H1 (cell line): ENCODE measurements around the gene MRPL33. TPM values are rescaled to one million over a fixed set of nuclear protein-coding genes. Genes with fewer than 3 reads are reported as not detected.

Source experiments
- CTCF ChIA-PET: fragments of 300-600 bp; sonication (Branson Sonifier 250); formaldehyde crosslinking; loops from one replicate; lab custom pipeline; 2021; ENCODE audit not compliant: partially characterized antibody; lab: Charles Lee
- POLR2A ChIA-PET: fragments of 300-600 bp; sonication (Branson Sonifier 250); formaldehyde crosslinking; loops from one replicate; lab custom pipeline; 2021; ENCODE audit warnings: inconsistent platforms; ENCODE audit not compliant: partially characterized antibody; lab: Charles Lee
- DNase-seq, 2 experiments: peaks; one replicate each; pipeline versions ENCODE4 v3.0.0 to v3.0.0-alpha.2; 2010 to 2022; ENCODE audit warnings: low spot score in 2 of 2, low read depth in 1 of 2, mixed read lengths in 1 of 2
- FAIRE-seq: peaks from 2 replicates; lab custom pipeline; 2011; peaks lifted over from hg19 to GRCh38; lab: Jason Lieb, UNC
- H2AFZ ChIP-seq: 2 replicates; pipeline ENCODE4 v1.8.1; 2012; ENCODE audit warnings: low read length, inconsistent platforms
- H2AK5ac ChIP-seq: 2 replicates; pipeline ENCODE4 v1.6.1; 2013; ENCODE audit warnings: low read depth, low read length
- H2BK120ac ChIP-seq: replicated peaks from 2 replicates; pipeline ENCODE3; 2013; ENCODE audit warnings: low read depth, low read length, inconsistent platforms
- H2BK12ac ChIP-seq: 2 replicates; pipeline ENCODE4 v1.6.1; 2013; ENCODE audit warnings: low read depth, low read length
- H2BK15ac ChIP-seq: 2 replicates; pipeline ENCODE4 v1.6.1; 2013; ENCODE audit warnings: low read length
- H2BK20ac ChIP-seq: 2 replicates; pipeline ENCODE4 v1.6.1; 2013; ENCODE audit warnings: low read length
- H2BK5ac ChIP-seq: 2 replicates; pipeline ENCODE4 v1.6.1; 2013; ENCODE audit warnings: low read depth, low read length
- H3K14ac ChIP-seq: 2 replicates; pipeline ENCODE4 v1.6.1; 2013; ENCODE audit warnings: inconsistent platforms; ENCODE audit not compliant: insufficient read length
- H3K18ac ChIP-seq: 2 replicates; pipeline ENCODE4 v1.6.1; 2013; ENCODE audit warnings: low read length; ENCODE audit errors: extremely low read depth
- H3K23ac ChIP-seq: 2 replicates; pipeline ENCODE4 v1.6.1; 2013; ENCODE audit warnings: inconsistent platforms; ENCODE audit not compliant: insufficient read length
- H3K23me2 ChIP-seq: 2 replicates; pipeline ENCODE4 v1.6.1; 2013; ENCODE audit warnings: low read depth, low read length
- H3K27ac ChIP-seq: 2 replicates; pipeline ENCODE4 v1.6.1; 2011; ENCODE audit warnings: low read depth, low read length, inconsistent platforms
- H3K27me3 ChIP-seq, 4 experiments: replicated peaks in 1 of 4; 1 replicate in 1 of 4; 2 replicates in 3 of 4; pipeline versions ENCODE4 v1.6.1 to v1.8.1; 2011 to 2013; ENCODE audit warnings: low read length in 3 of 4, mild to moderate bottlenecking in 3 of 4, inconsistent platforms in 2 of 4, mixed read lengths in 2 of 4, moderate library complexity in 1 of 4; ENCODE audit not compliant: control insufficient read depth in 3 of 4, insufficient read depth in 3 of 4; ENCODE audit errors: extremely low read depth in 1 of 4
- H3K36me3 ChIP-seq, 4 experiments: 2 replicates each; pipeline versions ENCODE4 v1.6.1 to v1.8.1; 2011 to 2013; ENCODE audit warnings: mild to moderate bottlenecking in 4 of 4, low read length in 3 of 4, moderate library complexity in 2 of 4, control low read depth in 1 of 4, inconsistent platforms in 1 of 4; ENCODE audit not compliant: insufficient read depth in 4 of 4, control insufficient read depth in 2 of 4
- H3K4ac ChIP-seq: replicated peaks from 2 replicates; pipeline ENCODE3; 2013; ENCODE audit warnings: low read length, low read depth, mixed read lengths, inconsistent platforms; ENCODE audit not compliant: insufficient read length
- H3K4me1 ChIP-seq, 4 experiments: replicated peaks in 1 of 4; 1 replicate in 1 of 4; 2 replicates in 3 of 4; pipeline versions ENCODE4 v1.6.1 to v1.8.1; 2011 to 2013; ENCODE audit warnings: low read length in 3 of 4, inconsistent platforms in 2 of 4, mixed read lengths in 1 of 4; ENCODE audit not compliant: insufficient read depth in 4 of 4, control insufficient read depth in 3 of 4
- H3K4me2 ChIP-seq, 2 experiments: 2 replicates each; pipeline versions ENCODE4 v1.6.1 to v1.8.1; 2011 to 2013; ENCODE audit warnings: low read depth in 2 of 2, low read length in 2 of 2, control low read depth in 1 of 2, inconsistent platforms in 1 of 2, mild to moderate bottlenecking in 1 of 2; ENCODE audit not compliant: insufficient read depth in 1 of 2
- H3K4me3 ChIP-seq, 4 experiments: fragments of 200-600, 300-600 bp in 1 of 4; sonication (generic), shearing (Covaris generic), sonication (Bioruptor Twin) in 1 of 4; 2 replicates each; pipeline versions ENCODE4 v1.5.1 to v1.8.1; 2011 to 2016; ENCODE audit warnings: low read length in 4 of 4, low read depth in 3 of 4, control low read depth in 2 of 4, inconsistent platforms in 2 of 4, mild to moderate bottlenecking in 2 of 4, mixed read lengths in 1 of 4, moderate library complexity in 1 of 4; ENCODE audit not compliant: insufficient read depth in 2 of 4; ENCODE audit errors: extremely low read depth in 1 of 4
- H3K56ac ChIP-seq: replicated peaks from 2 replicates; pipeline ENCODE3; 2013; ENCODE audit warnings: low read depth, mild to moderate bottlenecking, mixed read lengths, low read length, inconsistent platforms; ENCODE audit not compliant: insufficient read length
- H3K79me1 ChIP-seq: 2 replicates; pipeline ENCODE4 v1.6.1; 2013; ENCODE audit warnings: low read depth, low read length, control low read depth
- H3K79me2 ChIP-seq, 2 experiments: 2 replicates each; pipeline versions ENCODE4 v1.6.1 to v1.8.1; 2012 to 2013; ENCODE audit warnings: low read length in 2 of 2, mild to moderate bottlenecking in 2 of 2, inconsistent platforms in 1 of 2; ENCODE audit not compliant: insufficient read depth in 2 of 2, control insufficient read depth in 1 of 2
- H3K9ac ChIP-seq, 4 experiments: replicated peaks in 1 of 4; 1 replicate in 1 of 4; 2 replicates in 3 of 4; pipeline versions ENCODE4 v1.6.1 to v1.8.1; 2011 to 2013; ENCODE audit warnings: low read depth in 3 of 4, low read length in 3 of 4, control low read depth in 2 of 4, mild to moderate bottlenecking in 2 of 4, moderate library complexity in 2 of 4, inconsistent platforms in 1 of 4; ENCODE audit errors: extremely low read depth in 1 of 4
- H3K9me3 ChIP-seq, 2 experiments: 2 replicates each; pipeline versions ENCODE4 v1.6.1 to v1.8.1; 2012 to 2013; ENCODE audit warnings: mild to moderate bottlenecking in 2 of 2, moderate library complexity in 2 of 2, control low read depth in 1 of 2, inconsistent platforms in 1 of 2, low read depth in 1 of 2, low read length in 1 of 2, mixed read lengths in 1 of 2; ENCODE audit not compliant: insufficient read depth in 2 of 2
- H4K20me1 ChIP-seq, 2 experiments: replicated peaks in 1 of 2; 2 replicates each; pipeline versions ENCODE3 to v1.8.1; 2011 to 2013; ENCODE audit warnings: inconsistent platforms in 2 of 2, low read length in 2 of 2, mild to moderate bottlenecking in 1 of 2; ENCODE audit not compliant: insufficient read depth in 2 of 2, control insufficient read depth in 1 of 2
- H4K5ac ChIP-seq: 2 replicates; pipeline ENCODE4 v1.6.1; 2013; ENCODE audit warnings: low read length, low read depth, mixed read lengths, inconsistent platforms; ENCODE audit not compliant: insufficient read length
- H4K8ac ChIP-seq: 2 replicates; pipeline ENCODE4 v1.8.0; 2013; ENCODE audit warnings: mild to moderate bottlenecking, moderate library complexity, low read length, inconsistent platforms; ENCODE audit not compliant: insufficient read depth; ENCODE audit errors: extremely low read depth
- H4K91ac ChIP-seq: replicated peaks from 2 replicates; pipeline ENCODE3; 2013; ENCODE audit warnings: low read length, mixed read lengths, inconsistent platforms; ENCODE audit not compliant: insufficient read length
- ASH2L ChIP-seq: fragments of 200-600, 300-600 bp; sonication (generic); IDR thresholded peaks from one replicate; pipeline ENCODE4 v1.7.1; 2017; ENCODE audit warnings: low read length
- ATF3 ChIP-seq: IDR thresholded peaks from 2 replicates; pipeline ENCODE4 v1.6.1; 2011; ENCODE audit warnings: low read depth, mild to moderate bottlenecking, low read length; ENCODE audit not compliant: insufficient read depth
- CBX8 ChIP-seq: fragments of 300-800, 300-1000 bp; sonication (generic); IDR thresholded peaks from 2 replicates; pipeline ENCODE4 v1.7.1; 2016; ENCODE audit warnings: low read depth, low read length, borderline replicate concordance
- CTCF ChIP-seq, 3 experiments: IDR thresholded peaks; 1 replicate in 2 of 3; 2 replicates in 1 of 3; pipeline versions ENCODE4 v1.5.1 to v1.6.1; 2011; ENCODE audit warnings: low read length in 3 of 3, mild to moderate bottlenecking in 3 of 3, inconsistent platforms in 2 of 3, low read depth in 1 of 3, moderate library complexity in 1 of 3; ENCODE audit not compliant: insufficient read depth in 1 of 3; ENCODE audit errors: control extremely low read depth in 1 of 3
- HDAC6 ChIP-seq: IDR thresholded peaks from one replicate; pipeline ENCODE4 v1.7.1; 2012; ENCODE audit warnings: low read depth, mild to moderate bottlenecking, inconsistent platforms, low read length, moderate library complexity
- KDM1A ChIP-seq: fragments of 200-600, 300-600 bp; sonication (generic); IDR thresholded peaks from 2 replicates; pipeline ENCODE4 v1.7.1; 2016; ENCODE audit warnings: mild to moderate bottlenecking, low read length, borderline replicate concordance
- POLR2A ChIP-seq, 2 experiments: IDR thresholded peaks; 1 replicate in 1 of 2; 2 replicates in 1 of 2; pipeline ENCODE4 v1.6.1; 2011; ENCODE audit warnings: low read depth in 2 of 2, low read length in 2 of 2, mild to moderate bottlenecking in 2 of 2; ENCODE audit errors: control extremely low read depth in 1 of 2
- TBP ChIP-seq: IDR thresholded peaks from 2 replicates; pipeline ENCODE4 v1.6.1; 2011; ENCODE audit warnings: low read depth, low read length, improper control_type of control experiment
- TEAD4 ChIP-seq: IDR thresholded peaks from 2 replicates; pipeline ENCODE4 v1.6.1; 2012; ENCODE audit warnings: low read depth, low read length, inconsistent platforms, mixed read lengths
- USF2 ChIP-seq: IDR thresholded peaks from 2 replicates; pipeline ENCODE4 v1.6.1; 2011; ENCODE audit warnings: low read length, improper control_type of control experiment
- WGBS, 2 experiments: shearing (Covaris generic) in 1 of 2; methylation state at CpG; one replicate each; pipeline versions ENCODE4 v1.1.6 to v1.1.7; 2013 to 2015; ENCODE audit warnings: low lambda C conversion rate in 2 of 2, mixed read lengths in 2 of 2, inconsistent platforms in 1 of 2, low coverage in 1 of 2, missing lambda C conversion rate in 1 of 2; ENCODE audit not compliant: insufficient replicate concordance in 2 of 2, insufficient coverage in 1 of 2, insufficient read length in 1 of 2; ENCODE audit errors: extremely low coverage in 1 of 2, missing lambda C conversion rate in 1 of 2; 5-methylcytosine and 5-hydroxymethylcytosine counted together
- polyA plus RNA-seq, 7 experiments: library from polyadenylated mRNA; depleted of rRNA in 3 of 7; stranded (reverse) in 5 of 7; unstranded in 2 of 7; fragments of >200 nt in 5 of 7; fragments of 200-250 nt in 2 of 7; gene quantifications; 1 replicate in 5 of 7; 2 replicates in 1 of 7; 4 replicates in 1 of 7; pipeline versions ENCODE4 v1.2.1 to v1.2.3, GENCODE V29; 2011 to 2013; ENCODE audit warnings: missing spikeins in 2 of 7, mixed read lengths in 2 of 7
- total RNA-seq: library from RNA; stranded (reverse); fragmentation: NEBNext Ultra II Directional; extraction: Animal tissue kit (Norgen Biotek cat#: 25700); gene quantifications from 2 replicates; pipeline ENCODE4 v1.2.1, GENCODE V29; 2021

MRPL33 gene
- total and polyA plus RNA-seq, 2 of the 8 experiments (the other 6 are each of a cell fraction or from before 2014, with no cell fraction given) = 24.3 to 62.9 TPM

- FAIRE-seq = no peak
- WGBS, 2 experiments = 91% methylated on average over 5 of the region's 5 CpGs; no CpG with 5 or more reads in 1 of the 2 experiments
- no peak for TF ChIP-seq USF2
- no peak for TF ChIP-seq CTCF (IDR thresholded peaks at IDR 0.05; ENCODE audit: control extremely low read depth in 1 of 3, insufficient read depth in 1 of 3, low read depth in 1 of 3, low read length in 3 of 3)
- TF ChIP-seq TEAD4 = no peak
- TF ChIP-seq CBX8 = no peak
- no peak for TF ChIP-seq KDM1A
- no peak for TF ChIP-seq POLR2A (IDR thresholded peaks at IDR 0.05; ENCODE audit: control extremely low read depth in 1 of 2, low read depth in 2 of 2, low read length in 2 of 2)
- no peak for TF ChIP-seq TBP
- no peak for TF ChIP-seq HDAC6
- TF ChIP-seq ASH2L = no peak
- TF ChIP-seq ATF3 = no peak
Measured at GRCh38 chr2:27754831-27755230, 16.7 kb upstream of the MRPL33 start.

More at GRCh38 chr2:27754831-27755230, 16.7 kb upstream of the MRPL33 start:
- Histone ChIP-seq H4K20me1 (no peaks in the 10 kb centered on the region), H3K4ac (no peak overlapping the region), H3K56ac (no peak overlapping the region), H2BK20ac (no peak overlapping the region), H3K23me2 (no peaks in the 10 kb centered on the region; the same call in 1 of the 2 replicates), H3K18ac (no peak overlapping the region), H3K9ac (no peak overlapping the region), H4K8ac (no peak overlapping the region), H3K79me2 (no peaks in the 10 kb centered on the region), H3K4me3 (no peak overlapping the region), H3K9me3 (no peaks in the 10 kb centered on the region), H2AK5ac (no peak overlapping the region), H3K23ac (no peak overlapping the region), H4K5ac (no peak overlapping the region), H2BK5ac (no peak overlapping the region), H4K91ac (no peak overlapping the region), H2BK120ac (no peak overlapping the region), H2AFZ (no peak overlapping the region), H3K4me2 (no peak overlapping the region), H3K14ac (no peak overlapping the region), H3K36me3 (no peaks in the 10 kb centered on the region), H3K27ac (no peak overlapping the region), H2BK12ac (no peak overlapping the region), H3K79me1 (no peaks in the 10 kb centered on the region), H3K4me1 (peaks cover 3 to 13% (median 8%) of the 10 kb centered on the region in 4 experiments; a peak in 6 of 7 replicates), H2BK15ac (no peak overlapping the region), H3K27me3 (no peaks in the 10 kb centered on the region)
- ChIA-PET POLR2A (interaction anchor here (0.9 to 2.2 kb wide), 7 partner anchors 10 to 72 kb away, joined by 3 to 8 read pairs (median 3); no protein-coding TSS in a partner anchor), CTCF (interaction anchor here (0.7 to 5.7 kb wide), 19 partner anchors 10 to 918 kb away, joined by 3 to 36 read pairs (median 4); no protein-coding TSS in a partner anchor)
- no peak for DNase-seq
